Measurements from ENCODE around the gene ZNF248. TPM values are rescaled to one million over a fixed set of nuclear protein-coding genes. Genes with fewer than 3 reads are reported as not detected.
"Not testable (repeated sequence)": the region's sequence is repeated elsewhere in the genome, so short reads cannot be mapped to it uniquely, and the experiment has no call there.

The ZNF248 gene
- total RNA-seq = 67.3 TPM

GRCh38 chr10:37857287-37858211 is at the start of gene ZNF248:
Gene ZNF248 (minus strand): TSS chr10:37857610. CDS start chr10:37856310, 1,300 bp downstream.
- DNase-seq (ENCODE audit: low spot score in 2 of 2) = peak; percentile 88 to 90
- no peak for FAIRE-seq

DNA sequence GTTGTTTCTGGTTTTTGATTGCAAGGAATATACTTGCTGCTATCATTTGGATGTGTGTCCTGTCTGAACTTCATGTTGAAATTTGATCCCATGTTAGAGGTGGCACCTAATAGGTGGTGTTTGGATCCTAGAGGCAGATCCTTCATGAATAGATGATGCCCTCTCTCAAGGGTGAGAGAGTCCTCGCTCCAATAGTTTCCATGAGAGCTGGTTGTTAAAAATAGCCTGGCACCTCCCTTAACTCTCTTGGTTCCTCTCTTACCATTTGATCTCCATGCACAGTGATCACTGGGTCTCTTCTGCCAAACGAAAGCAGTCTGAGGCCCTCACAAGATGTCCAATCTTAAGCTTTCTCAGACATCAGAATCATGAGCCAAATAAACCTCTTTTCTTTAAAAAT is 49.0 kb upstream of the ZNF248 start:
- DNase-seq (ENCODE audit: low spot score in 2 of 2) (no peak), FAIRE-seq (no peak)

DNA sequence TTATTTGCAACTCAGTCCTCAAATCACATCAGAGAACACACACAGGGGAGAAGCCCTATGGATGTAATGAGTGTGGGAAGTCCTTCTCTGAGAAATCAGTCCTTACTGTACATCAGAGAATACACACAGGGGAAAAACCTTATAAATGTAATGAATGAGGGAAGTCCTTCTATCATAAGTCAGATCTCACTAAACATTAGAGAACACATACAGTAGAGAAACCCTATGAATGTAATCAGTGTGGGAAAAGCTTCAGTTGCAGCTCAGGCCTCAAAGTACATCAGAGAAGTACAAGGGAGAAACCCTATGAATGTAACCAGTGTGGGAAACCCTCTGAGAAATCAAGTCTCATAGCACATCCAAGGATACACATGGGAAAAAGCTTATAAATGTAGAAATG is 39.0 kb upstream of the ZNF248 start:
- FAIRE-seq (no peak), DNase-seq (ENCODE audit: low spot score in 2 of 2) (no peak)

DNA sequence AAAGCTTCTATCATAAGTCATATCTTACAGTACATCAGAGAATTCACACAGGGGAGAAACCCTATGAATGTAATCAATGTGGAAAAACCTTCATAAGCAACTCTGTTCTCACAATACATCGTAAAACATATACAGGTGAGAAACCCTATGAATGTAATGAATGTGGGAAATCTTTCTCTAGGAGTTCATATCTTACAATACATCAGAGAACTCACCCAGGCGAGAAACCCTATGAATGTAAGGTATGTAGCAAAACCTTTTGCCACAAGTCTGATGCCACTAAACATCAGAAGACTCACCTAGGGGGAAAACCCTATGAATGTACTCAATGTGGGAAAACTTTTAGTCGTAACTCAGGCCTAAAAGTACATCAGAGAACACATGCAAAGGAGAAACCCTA is 38.3 kb upstream of the ZNF248 start:
- no peak for DNase-seq (ENCODE audit: low spot score in 2 of 2)
- FAIRE-seq = no peak

DNA sequence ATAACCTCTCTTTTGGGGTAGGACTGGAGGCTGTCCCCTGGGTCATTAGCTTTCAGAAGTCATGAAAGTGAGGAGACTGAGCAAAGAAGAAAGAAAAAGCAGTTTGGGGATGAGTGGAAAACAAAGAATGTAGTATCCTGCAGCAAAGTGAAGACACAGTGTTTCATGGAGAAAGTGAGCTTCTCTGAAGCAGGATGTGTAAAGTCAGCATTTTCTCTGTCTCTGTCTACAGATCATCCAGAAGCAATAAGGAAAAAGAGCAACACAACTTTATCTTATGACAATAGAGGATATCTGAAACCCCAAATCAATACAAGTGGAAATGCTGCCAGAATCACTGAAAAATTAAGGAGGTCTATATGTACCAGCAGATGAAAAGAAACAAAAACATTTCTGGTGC is 28.4 kb upstream of the ZNF248 start:
- DNase-seq (ENCODE audit: low spot score in 2 of 2) (no peak), FAIRE-seq (no peak)

DNA sequence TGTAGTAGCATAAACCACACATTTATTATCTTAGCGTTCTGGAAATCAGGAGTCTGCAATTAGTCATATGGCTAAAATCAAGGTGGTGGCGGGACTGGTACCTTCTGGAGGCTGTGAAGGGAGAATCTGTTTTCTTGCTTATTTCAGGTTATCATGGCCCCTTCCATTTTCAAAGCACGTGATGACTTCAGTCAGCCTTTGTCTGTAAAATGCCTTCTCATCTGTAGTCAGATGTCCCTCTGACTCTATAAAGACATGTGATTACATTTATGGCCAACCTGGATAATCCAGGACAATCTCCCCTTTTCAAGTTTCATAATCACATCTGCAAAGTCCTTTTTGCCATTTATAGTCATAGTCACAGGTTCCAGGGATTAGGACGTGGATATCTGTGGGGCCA is 15.5 kb upstream of the ZNF248 start:
- no peak for FAIRE-seq
- no peak for DNase-seq (ENCODE audit: low spot score in 2 of 2)

DNA sequence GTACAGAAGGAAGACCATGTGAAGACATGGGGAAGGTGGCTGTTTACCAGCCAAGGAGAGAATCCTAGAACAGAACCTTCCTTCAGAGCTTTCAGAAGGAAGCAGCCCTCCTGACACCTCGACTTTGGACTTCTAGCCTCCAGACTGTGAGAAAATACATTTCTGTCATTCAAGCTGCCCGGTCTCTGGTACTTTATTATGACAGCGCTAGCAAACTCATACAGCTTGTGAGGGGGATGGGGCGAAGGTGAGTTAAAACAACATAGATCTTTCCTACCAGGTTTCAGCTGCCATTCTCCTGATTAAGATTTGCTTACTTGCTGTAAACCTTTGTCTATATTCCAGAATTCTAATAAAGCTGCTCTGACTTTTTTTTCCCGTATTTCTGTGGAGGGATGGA is 14.9 kb upstream of the ZNF248 start:
- FAIRE-seq = no peak
- DNase-seq (ENCODE audit: low spot score in 2 of 2) = no peak

DNA sequence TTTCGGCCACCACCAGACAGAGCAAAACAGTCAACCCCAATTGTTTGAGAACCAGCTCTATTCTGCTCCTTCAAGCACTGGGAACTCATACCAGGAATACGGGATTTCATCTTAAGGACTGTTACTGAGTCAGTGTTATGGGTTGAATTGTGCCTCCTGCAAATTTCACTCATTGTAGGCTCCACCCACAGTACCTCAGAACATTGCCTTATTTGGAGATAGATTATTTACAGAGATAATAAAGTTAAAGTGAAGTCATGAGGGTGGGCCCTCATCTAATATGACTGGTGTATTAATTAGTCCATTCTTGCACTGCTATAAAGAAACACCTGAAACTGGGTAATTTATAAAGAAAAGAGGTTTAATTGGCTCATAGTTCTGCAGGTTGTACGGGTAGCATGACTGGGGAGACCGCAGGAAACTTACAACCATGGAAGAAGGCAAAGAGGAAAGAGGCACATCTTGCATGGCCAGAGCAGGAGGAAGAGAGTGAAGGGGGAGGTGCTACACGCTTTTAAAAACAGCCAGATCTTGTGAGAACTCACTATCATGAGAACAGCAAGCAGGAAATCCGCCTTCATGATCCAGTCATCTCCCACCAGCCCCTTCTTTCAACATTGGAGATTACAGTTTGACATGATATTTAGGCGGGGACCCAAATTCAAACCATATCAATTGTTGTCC is 14.3 kb upstream of the ZNF248 start:
- FAIRE-seq = no peak
- no peak for DNase-seq (ENCODE audit: low spot score in 2 of 2)

GRCh38 chr10:37871143-37871542 is 13.7 kb upstream of the ZNF248 start:
- no peak for DNase-seq (ENCODE audit: low spot score in 2 of 2)
- no peak for FAIRE-seq

DNA sequence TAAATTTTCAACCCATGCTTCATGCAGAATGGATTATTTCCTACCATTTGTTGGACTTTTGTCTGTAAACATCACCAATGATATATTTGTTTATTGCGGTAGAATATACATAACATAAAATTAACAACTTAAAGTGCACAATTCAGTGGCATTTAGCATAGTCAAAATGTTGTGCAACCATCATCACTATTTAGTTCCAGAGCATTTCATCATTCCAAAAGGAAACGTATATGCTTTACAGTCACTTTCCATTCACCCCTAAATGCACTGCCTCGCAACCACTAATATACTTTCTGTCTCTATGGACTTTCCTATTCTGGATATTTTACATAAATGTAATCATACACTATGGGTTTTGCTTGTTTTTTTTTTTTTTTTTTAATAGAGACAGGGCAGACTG is 11.4 kb upstream of the ZNF248 start:
- DNase-seq (ENCODE audit: low spot score in 2 of 2) (no peak), FAIRE-seq (no peak)

DNA sequence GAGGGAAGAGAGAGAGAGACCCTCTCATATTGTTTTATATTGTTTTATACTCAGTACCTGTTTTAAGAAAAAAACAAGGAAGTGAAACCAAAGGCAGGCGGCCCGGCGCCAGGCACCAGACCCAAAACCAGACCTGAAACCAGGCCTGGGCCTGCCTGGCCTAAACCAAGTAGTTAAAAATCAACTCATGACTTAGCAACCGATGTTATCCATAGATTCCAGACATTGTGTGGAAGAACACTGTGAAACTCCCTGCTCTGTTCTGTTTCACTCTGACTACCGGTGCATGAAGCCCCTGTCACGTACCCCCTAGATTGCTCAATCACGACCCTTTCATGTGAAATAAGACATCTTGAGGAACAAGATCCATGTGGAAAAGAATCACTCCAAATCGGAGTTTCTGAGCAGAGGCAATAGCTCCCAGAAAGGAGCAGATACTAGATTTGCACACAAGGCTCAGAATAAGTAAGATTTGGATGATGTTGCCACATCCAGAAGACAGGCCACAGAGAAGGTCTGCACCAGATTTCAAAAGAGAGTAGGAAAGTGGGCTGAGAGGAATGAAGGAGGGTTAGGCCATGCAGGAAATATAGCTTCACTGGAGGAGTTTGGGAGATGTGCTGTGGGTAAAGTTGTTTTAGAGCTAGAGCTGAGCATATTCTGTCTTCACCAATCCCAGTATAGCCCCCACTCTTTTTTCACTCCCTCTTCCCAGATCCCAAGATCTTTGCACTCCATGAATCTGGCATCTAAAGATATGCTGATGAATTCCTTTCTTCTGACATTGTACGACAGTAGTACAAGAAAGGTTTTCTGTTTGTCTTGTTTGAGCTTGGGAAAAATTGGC is 8.8 kb upstream of the ZNF248 start:
- DNase-seq (ENCODE audit: low spot score in 2 of 2) (no peak), FAIRE-seq (no peak)

DNA sequence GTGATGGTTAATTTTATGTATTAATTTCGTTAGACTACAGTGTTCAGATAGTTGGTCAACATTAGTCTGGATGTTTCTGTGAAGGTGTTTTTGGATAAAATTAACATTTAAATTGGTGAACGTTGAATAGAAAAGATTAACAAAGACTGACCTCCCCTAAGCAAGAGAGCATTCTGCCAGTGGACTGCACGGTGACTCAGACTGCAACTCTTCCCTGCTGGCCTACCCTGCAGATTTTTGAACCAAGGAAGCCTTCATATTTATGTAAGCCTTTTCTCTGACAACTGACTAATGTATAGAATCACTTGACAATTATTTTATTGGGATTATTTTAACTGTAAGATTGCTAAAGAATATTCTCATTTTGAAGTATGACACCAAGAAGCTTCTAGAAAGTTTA is 7.9 kb upstream of the ZNF248 start:
- no peak for FAIRE-seq

DNA sequence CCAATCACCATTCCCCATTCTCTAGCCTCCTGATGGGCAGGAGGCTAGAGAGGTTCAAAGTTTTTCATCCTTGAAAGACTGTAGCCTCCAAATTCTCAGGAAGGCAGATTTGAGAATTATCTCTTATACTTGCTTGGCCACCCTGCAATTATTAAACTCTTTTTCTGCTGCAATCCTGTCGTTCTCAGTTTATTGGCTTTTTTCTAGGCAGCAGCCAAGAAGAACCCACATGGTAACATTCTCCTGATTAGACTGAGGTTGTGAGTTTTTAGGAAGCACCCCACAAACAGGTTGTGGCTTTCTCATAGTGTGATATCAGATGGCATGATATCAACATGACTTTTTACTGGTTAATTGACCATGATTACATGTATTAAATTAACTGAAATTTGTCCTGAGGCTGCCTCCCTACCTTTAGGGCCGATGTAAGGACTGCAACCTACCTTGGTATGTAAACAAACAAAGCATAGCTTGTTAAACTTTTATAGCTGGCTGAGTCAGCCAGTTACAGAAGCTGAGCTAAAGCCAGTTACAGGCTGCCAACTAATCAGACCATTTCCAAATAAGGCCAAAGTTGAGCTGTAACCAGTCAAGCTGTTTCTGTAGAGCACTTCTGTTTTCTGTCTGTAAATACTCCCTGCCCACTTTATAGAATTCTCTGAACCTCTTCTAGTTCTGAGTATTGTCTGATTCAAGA is 3.2 kb upstream of the ZNF248 start:
- FAIRE-seq (no peak), DNase-seq (ENCODE audit: low spot score in 2 of 2) (no peak)

More for the DNA sequence above, 7.9 kb upstream of the ZNF248 start:
- no peak for DNase-seq (ENCODE audit: low spot score in 2 of 2)

DNA sequence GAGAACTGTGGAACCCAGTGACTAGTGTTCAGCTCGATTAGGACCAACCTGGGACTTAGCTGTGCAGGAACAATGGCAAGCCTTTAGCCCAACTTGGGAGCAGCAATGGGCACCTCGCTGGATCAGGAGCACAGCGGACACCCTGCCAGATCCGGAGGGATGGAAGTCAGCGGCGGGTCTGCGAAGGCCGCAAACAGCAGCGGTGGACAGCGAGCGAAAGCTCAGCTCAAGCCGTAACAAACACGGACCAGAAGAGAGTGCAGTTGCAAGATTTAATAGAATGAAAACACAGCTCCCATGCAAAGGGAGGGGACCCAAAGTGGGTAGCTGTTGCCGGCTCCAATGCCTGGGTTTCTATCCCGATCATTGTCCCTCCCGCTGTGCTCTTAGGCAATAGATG is 1.9 kb upstream of the ZNF248 start:
- DNase-seq (ENCODE audit: low spot score in 2 of 2); FAIRE-seq: not testable (repeated sequence)

GRCh38 chr10:37856881-37857286 is 526 bp downstream of the ZNF248 start:
- DNase-seq (ENCODE audit: low spot score in 2 of 2) (peak in 1 of 2 donors; percentile 12), FAIRE-seq (no peak)

DNA sequence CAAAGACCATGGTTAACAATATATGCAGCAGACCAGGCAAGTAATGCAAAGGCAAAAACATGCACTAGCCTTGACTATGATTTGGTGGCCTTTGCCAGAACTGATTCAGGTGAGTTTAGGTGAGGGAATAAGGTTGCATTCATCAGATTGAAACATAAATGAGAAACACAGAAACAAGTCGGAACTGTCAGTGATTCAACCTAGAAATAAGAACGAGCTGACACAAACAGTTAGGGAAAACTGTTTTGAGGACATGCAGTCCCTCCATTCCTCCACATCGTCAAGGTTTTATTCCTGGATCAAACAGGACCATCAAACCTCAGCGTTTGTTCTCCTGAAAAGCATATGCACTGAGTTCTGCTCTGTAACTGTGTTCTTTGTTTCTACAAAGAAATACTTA is 1.8 kb downstream of the ZNF248 start:
- FAIRE-seq = no peak
- no peak for DNase-seq (ENCODE audit: low spot score in 2 of 2)

DNA sequence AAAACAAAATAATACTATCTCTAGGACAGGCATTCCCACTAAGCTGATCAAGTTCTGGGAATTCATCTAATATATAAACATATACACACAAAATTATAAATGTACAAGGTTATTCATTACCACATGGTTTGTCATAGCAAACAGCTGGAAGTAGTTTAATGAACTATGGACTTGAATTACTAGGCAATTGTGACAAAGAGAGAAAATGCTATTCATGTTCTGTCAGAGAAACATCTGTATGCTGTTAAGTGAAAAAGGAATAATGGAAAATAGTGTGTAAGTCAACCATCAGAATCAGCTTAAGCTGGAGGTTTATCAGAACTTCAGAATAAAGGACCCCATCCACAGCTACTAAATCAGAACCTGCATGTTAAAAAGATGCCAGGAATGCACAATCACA is 2.8 kb downstream of the ZNF248 start:
- FAIRE-seq = no peak
- DNase-seq (ENCODE audit: low spot score in 2 of 2) = no peak

- no peak for FAIRE-seq
- DNase-seq (ENCODE audit: low spot score in 2 of 2) = no peak
Observed at GRCh38 chr10:37844644-37845043, 12.8 kb downstream of the ZNF248 start.

- no peak for DNase-seq (ENCODE audit: low spot score in 2 of 2)
- FAIRE-seq = no peak
Observed at GRCh38 chr10:37839243-37839642, 18.2 kb downstream of the ZNF248 start.

Data from frontal cortex (tissue), 4 donors.